GM18519 (cell line): ENCODE results near the gene RPP25.
"Not testable (repeated sequence)": the region's sequence is repeated elsewhere in the genome, so short reads cannot be mapped to it uniquely, and the experiment has no call there.

Source experiments
- ATAC-seq: cut with Tn5 transposase; IDR thresholded peaks from one replicate; pipeline ENCODE4 v1.9.1; 2021; ENCODE audit warnings: mild to moderate bottlenecking, moderate library complexity; ENCODE audit not compliant: unreplicated experiment, low FRiP score

RPP25 gene

GRCh38 chr15:74924525-74924924 lies 32.0 kb downstream of the RPP25 start:
- no peak for ATAC-seq

GRCh38 chr15:74920456-74920855 lies 36.1 kb downstream of the RPP25 start:
- no peak for ATAC-seq

- no peak for ATAC-seq
These were observed 38.9 kb downstream of the RPP25 start for GRCh38 chr15:74917676-74918075.

- not testable (repeated sequence) for ATAC-seq
These were observed 42.8 kb downstream of the RPP25 start for GRCh38 chr15:74913799-74914198.

GRCh38 chr15:74913041-74913440 lies 43.5 kb downstream of the RPP25 start:
- ATAC-seq: no peak

GRCh38 chr15:74908635-74909034 lies 47.9 kb downstream of the RPP25 start:
- no peak for ATAC-seq

GRCh38 chr15:74907163-74907870 lies 49.3 kb downstream of the RPP25 start:
- no peak for ATAC-seq

- peak; percentile 63 for ATAC-seq
These were observed 50.0 kb downstream of the RPP25 start, which contains the start of gene FAM219B for GRCh38 chr15:74906450-74907162. TSS of gene FAM219B (minus strand) at chr15:74906851. CDS start at chr15:74906800, 51 bp downstream.

GRCh38 chr15:74906067-74906449 lies 50.5 kb downstream of the RPP25 start:
- no peak for ATAC-seq
